Esophagus muscularis mucosa (tissue), 4 donors: ENCODE measurements around the gene HEYL. TPM values are rescaled to one million over a fixed set of nuclear protein-coding genes. Genes with fewer than 3 reads are reported as not detected.

Experiments used
- DNase-seq: peaks from one replicate; pipeline ENCODE4 v3.0.0-alpha.2; 2017; ENCODE audit errors: extremely low spot score
- H3K27ac ChIP-seq, 4 donors: fragments of 200-600 bp; sonication (generic); replicated peaks in 1 of 4; 1 replicate in 3 of 4; 2 replicates in 1 of 4; pipeline ENCODE4 v1.5.1; 2016 to 2019; ENCODE audit warnings: mild to moderate bottlenecking in 1 of 4
- H3K27me3 ChIP-seq, 4 donors: fragments of 200-600 bp; sonication (generic); one replicate each; pipeline versions ENCODE4 v1.5.1 to v1.6.0; 2016 to 2019
- H3K36me3 ChIP-seq, 4 donors: fragments of 200-600 bp; sonication (generic); one replicate each; pipeline ENCODE4 v1.5.1; 2016 to 2019
- H3K4me1 ChIP-seq, 4 donors: fragments of 200-600 bp; sonication (generic); one replicate each; pipeline ENCODE4 v1.5.1; 2016 to 2019
- H3K4me3 ChIP-seq, 4 donors: fragments of 200-600 bp; sonication (generic); 1 replicate in 2 of 4; 2 replicates in 2 of 4; pipeline ENCODE4 v1.5.1; 2016 to 2019; ENCODE audit warnings: mild to moderate bottlenecking in 4 of 4, moderate library complexity in 1 of 4
- H3K9me3 ChIP-seq, 4 donors: fragments of 200-600 bp; sonication (generic); 1 replicate in 3 of 4; 2 replicates in 1 of 4; pipeline ENCODE4 v1.5.1; 2016 to 2019
- EP300 ChIP-seq: sonication (generic); formaldehyde crosslinking; IDR thresholded peaks from one replicate; pipeline ENCODE4 v1.6.1; 2017; ENCODE audit warnings: antibody characterized with exemption
- POLR2A ChIP-seq: fragments of 450-650 bp; IDR thresholded peaks from one replicate; pipeline ENCODE4 v1.6.1; 2017; ENCODE audit warnings: antibody characterized with exemption, moderate library complexity, mild to moderate bottlenecking, low read depth
- POLR2AphosphoS5 ChIP-seq, 2 donors: sonication (generic); formaldehyde crosslinking; IDR thresholded peaks; one replicate each; pipeline ENCODE4 v1.6.1; 2017; ENCODE audit warnings: antibody characterized with exemption in 2 of 2
- WGBS: methylation state at CpG from one replicate; pipeline ENCODE4 v1.1.5; 2018; 5-methylcytosine and 5-hydroxymethylcytosine counted together
- intact Hi-C: fragments of 100-400 bp; cut with DNase I; formaldehyde crosslinking; loops from one replicate; pipeline ENCODE4 v1.15.1; 2023
- total RNA-seq, 4 donors: library from RNA; depleted of rRNA; stranded (reverse); fragments of >200 nt; gene quantifications; one replicate each; pipeline versions ENCODE4 v1.1.0 to v1.2.1, GENCODE V29; 2016
- TF ChIP-seq, protein P1 (sequence below), 3 experiments: fragments of 200-600 bp in 2 of 3; fragments of 450-650 bp in 1 of 3; sonication (generic) in 2 of 3; IDR thresholded peaks; one replicate each; pipeline ENCODE4 v1.5.1; 2017 to 2019; ENCODE audit warnings: antibody characterized with exemption in 3 of 3, mild to moderate bottlenecking in 2 of 3, moderate library complexity in 1 of 3

HEYL gene
- total RNA-seq, 4 donors from 2014 or later = 5.6 to 8.8 (median 8.4) TPM

DNA sequence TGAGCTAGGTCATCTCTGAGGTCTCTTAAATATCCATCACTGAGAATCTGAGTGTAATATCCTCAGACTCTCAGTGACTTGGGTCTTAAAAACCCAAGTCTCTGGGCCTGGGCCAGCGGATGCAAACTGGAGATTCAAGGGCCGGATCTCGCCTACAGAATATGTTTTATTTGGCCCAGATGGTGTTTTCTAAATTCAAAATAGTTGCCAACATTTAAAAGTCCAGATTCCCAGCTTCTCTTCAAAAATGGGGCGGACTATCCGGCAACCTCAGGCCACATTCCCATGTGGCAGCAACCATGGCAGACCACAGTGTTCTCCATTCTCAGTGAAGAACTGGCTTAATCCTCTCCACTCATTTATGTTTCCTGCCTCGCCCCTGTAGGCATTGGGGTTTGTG lies 12.7 kb upstream of the HEYL start:
- no peak overlapping the region for H3K27ac ChIP-seq
- H3K4me1 ChIP-seq = peaks cover 13 to 20% (median 17%) of the 10 kb centered on the region in 4 donors
- no peak for DNase-seq
- H3K27me3 ChIP-seq = peaks cover 0 to 6% (median 0%) of the 10 kb centered on the region in 4 donors
- H3K4me3 ChIP-seq = no peak overlapping the region
- TF ChIP-seq, protein P1, sequence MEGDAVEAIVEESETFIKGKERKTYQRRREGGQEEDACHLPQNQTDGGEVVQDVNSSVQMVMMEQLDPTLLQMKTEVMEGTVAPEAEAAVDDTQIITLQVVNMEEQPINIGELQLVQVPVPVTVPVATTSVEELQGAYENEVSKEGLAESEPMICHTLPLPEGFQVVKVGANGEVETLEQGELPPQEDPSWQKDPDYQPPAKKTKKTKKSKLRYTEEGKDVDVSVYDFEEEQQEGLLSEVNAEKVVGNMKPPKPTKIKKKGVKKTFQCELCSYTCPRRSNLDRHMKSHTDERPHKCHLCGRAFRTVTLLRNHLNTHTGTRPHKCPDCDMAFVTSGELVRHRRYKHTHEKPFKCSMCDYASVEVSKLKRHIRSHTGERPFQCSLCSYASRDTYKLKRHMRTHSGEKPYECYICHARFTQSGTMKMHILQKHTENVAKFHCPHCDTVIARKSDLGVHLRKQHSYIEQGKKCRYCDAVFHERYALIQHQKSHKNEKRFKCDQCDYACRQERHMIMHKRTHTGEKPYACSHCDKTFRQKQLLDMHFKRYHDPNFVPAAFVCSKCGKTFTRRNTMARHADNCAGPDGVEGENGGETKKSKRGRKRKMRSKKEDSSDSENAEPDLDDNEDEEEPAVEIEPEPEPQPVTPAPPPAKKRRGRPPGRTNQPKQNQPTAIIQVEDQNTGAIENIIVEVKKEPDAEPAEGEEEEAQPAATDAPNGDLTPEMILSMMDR (IDR thresholded peaks at IDR 0.05) = no peak
- TF ChIP-seq POLR2A = no peak
- TF ChIP-seq POLR2AphosphoS5 (IDR thresholded peaks at IDR 0.05) = no peak
- no peak for TF ChIP-seq EP300
- H3K9me3 ChIP-seq = no peaks in the 10 kb centered on the region
- no peaks in the 10 kb centered on the region for H3K36me3 ChIP-seq
- intact Hi-C loops = loop anchor here (5.0 kb wide), 1 partner anchor 70 kb away; no protein-coding TSS in a partner anchor
- WGBS = 82% methylated on average over 6 of the region's 6 CpGs

DNA sequence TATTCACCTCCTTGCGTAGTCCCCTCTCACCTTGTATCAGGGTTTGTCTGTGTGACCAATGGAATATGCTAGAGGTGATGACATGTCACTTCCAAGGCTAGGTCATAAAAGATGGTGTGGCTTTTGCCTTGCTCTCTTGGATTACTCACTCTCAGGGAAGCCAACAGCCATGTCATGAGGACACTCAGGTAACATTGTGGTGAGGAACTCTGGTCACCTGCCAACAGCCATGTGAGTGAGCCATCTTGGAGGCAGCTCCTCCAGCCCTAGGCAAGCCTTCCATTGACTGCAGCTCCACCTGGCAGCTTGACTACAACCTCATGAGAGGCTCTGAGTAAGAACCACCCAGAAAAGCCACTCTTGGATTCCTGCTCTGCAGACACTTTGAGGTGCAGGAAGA lies 11.0 kb upstream of the HEYL start:
- 93% methylated on average over 1 of the region's 1 CpG for WGBS
- intact Hi-C loops = loop anchor here (5.0 kb wide), 1 partner anchor 72 kb away; no protein-coding TSS in a partner anchor

DNA sequence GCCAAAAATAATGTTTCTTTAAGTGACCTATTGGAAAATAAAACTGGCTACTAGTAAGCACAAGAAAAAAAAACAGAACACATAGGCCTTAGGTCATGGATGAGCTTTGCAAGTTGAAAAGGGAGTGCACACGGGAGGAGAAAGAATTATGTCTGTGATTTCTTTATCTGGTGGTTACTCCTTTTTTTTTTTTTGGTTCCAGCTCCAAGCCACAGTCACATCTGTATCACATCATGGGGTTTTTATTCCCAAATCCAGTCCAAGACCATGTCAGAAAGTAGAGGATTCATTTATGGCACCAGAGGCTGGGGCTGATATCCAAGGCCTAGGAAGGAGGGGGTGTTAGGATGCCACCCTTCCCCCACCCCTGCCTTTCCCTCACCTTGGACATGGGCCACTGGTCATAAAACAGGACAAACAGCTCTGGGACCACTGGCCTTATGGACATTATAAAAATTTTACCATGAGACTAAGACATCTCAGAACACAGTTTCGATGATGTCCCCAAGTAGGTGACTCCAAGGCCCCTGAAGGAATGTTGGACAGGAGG lies 10.3 kb upstream of the HEYL start:
- Histone ChIP-seq H3K36me3 (no peaks in the 10 kb centered on the region), H3K27me3 (peaks cover 0 to 5% (median 0%) of the 10 kb centered on the region in 4 donors), H3K27ac (no peak overlapping the region), H3K4me1 (peaks cover 20 to 31% (median 26%) of the 10 kb centered on the region in 4 donors), H3K4me3 (no peak overlapping the region), H3K9me3 (no peaks in the 10 kb centered on the region)
- TF ChIP-seq POLR2A = no peak
- TF ChIP-seq, protein P1 (IDR thresholded peaks at IDR 0.05) = no peak
- 88% methylated on average over 2 of the region's 2 CpGs for WGBS
- intact Hi-C loops = loop anchor here (5.0 kb wide), 1 partner anchor 73 kb away; no protein-coding TSS in a partner anchor
- no peak for DNase-seq

More for the DNA sequence above, 11.0 kb upstream of the HEYL start:
- Histone ChIP-seq H3K27me3 (peaks cover 0 to 6% (median 0%) of the 10 kb centered on the region in 4 donors), H3K9me3 (no peaks in the 10 kb centered on the region), H3K36me3 (no peaks in the 10 kb centered on the region), H3K4me1 (peaks cover 20 to 31% (median 26%) of the 10 kb centered on the region in 4 donors), H3K27ac (no peak overlapping the region), H3K4me3 (no peak overlapping the region)
- no peak for DNase-seq
- TF ChIP-seq EP300 = no peak
- TF ChIP-seq POLR2AphosphoS5 (IDR thresholded peaks at IDR 0.05) = no peak
- no peak for TF ChIP-seq POLR2A
- TF ChIP-seq, protein P1 (IDR thresholded peaks at IDR 0.05) = no peak

DNA sequence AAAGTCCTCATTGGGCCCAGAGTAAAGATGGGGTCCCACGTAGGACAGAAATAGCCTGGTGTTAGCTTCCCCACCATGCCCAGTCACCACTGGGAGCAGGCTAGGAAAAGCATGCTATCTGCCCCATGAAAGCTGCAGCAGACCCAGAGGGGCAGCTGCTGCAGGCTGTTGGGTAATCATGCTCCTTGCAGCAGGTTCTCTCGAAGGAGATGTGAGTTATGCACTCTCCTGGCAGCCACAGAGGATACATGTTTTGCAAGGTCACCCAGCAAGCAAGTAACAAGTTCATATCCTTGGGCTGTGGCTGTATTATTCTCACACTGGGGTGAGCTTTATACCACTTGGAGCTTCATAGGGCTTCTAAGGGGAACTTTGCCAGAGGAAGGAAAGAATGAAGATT lies 9.1 kb upstream of the HEYL start:
- peaks cover 16 to 26% (median 23%) of the 10 kb centered on the region in 4 donors for H3K4me1 ChIP-seq
- H3K9me3 ChIP-seq = no peaks in the 10 kb centered on the region
- no peak overlapping the region for H3K4me3 ChIP-seq
- intact Hi-C loops = no loop called here
- WGBS = 82% methylated on average over 2 of the region's 2 CpGs
- no peak for DNase-seq
- H3K36me3 ChIP-seq = no peaks in the 10 kb centered on the region
- TF ChIP-seq POLR2AphosphoS5 (IDR thresholded peaks at IDR 0.05) (no peak), EP300 (no peak), POLR2A (no peak)
- TF ChIP-seq, protein P1 (IDR thresholded peaks at IDR 0.05) = no peak
- peaks cover 0 to 5% (median 0%) of the 10 kb centered on the region in 4 donors for H3K27me3 ChIP-seq
- H3K27ac ChIP-seq = no peak overlapping the region
